Muscle layer of colon (tissue), 2 donors: ENCODE data around the gene CCND1.

ENCODE experiments used
- H3K27ac ChIP-seq: one replicate; pipeline ENCODE4 v1.7.0; 2013; ENCODE audit warnings: low read depth, mild to moderate bottlenecking, low read length, moderate library complexity
- H3K27me3 ChIP-seq, 2 donors: one replicate each; pipeline ENCODE4 v1.7.0; 2013; ENCODE audit warnings: low read length in 2 of 2, mild to moderate bottlenecking in 2 of 2; ENCODE audit not compliant: insufficient read depth in 2 of 2, control insufficient read depth in 1 of 2
- H3K36me3 ChIP-seq: one replicate; pipeline ENCODE4 v1.7.0; 2013; ENCODE audit warnings: mild to moderate bottlenecking, low read length; ENCODE audit not compliant: insufficient read depth
- H3K4me1 ChIP-seq: one replicate; pipeline ENCODE4 v1.7.0; 2013; ENCODE audit warnings: mild to moderate bottlenecking, low read length; ENCODE audit not compliant: insufficient read depth
- H3K4me3 ChIP-seq, 2 donors: one replicate each; pipeline ENCODE4 v1.7.0; 2013; ENCODE audit warnings: low read length in 2 of 2, low read depth in 1 of 2, mild to moderate bottlenecking in 1 of 2, moderate library complexity in 1 of 2
- H3K9ac ChIP-seq: one replicate; pipeline ENCODE4 v1.7.0; 2013; ENCODE audit warnings: low read length
- H3K9me3 ChIP-seq: one replicate; pipeline ENCODE4 v1.7.0; 2013; ENCODE audit warnings: mild to moderate bottlenecking, low read length
- donor health status: abdominal sarcoma.
- donor health status: Adenocarcinoma of cecum.

The CCND1 gene

GRCh38 chr11:69636512-69637197, 4.3 kb upstream of the CCND1 start:
- H3K36me3 ChIP-seq: no peaks in the 10 kb centered on the region
- peaks cover 39 to 80% of the 10 kb centered on the region in 2 donors for H3K27me3 ChIP-seq
- no peak overlapping the region for H3K9ac ChIP-seq
- H3K4me3 ChIP-seq: peak overlapping the region; percentile 31 to 48
- H3K9me3 ChIP-seq: no peaks in the 10 kb centered on the region
- H3K27ac ChIP-seq: no peak overlapping the region
- H3K4me1 ChIP-seq: peaks cover 25% of the 10 kb centered on the region

GRCh38 chr11:69637198-69637940, 3.6 kb upstream of the CCND1 start:
- no peaks in the 10 kb centered on the region for H3K9me3 ChIP-seq
- no peak overlapping the region for H3K9ac ChIP-seq
- H3K36me3 ChIP-seq: no peaks in the 10 kb centered on the region
- peaks cover 39 to 87% of the 10 kb centered on the region in 2 donors for H3K27me3 ChIP-seq
- H3K4me1 ChIP-seq: peaks cover 25% of the 10 kb centered on the region
- H3K4me3 ChIP-seq: peak overlapping the region; percentile 3 to 48
- no peak overlapping the region for H3K27ac ChIP-seq

GRCh38 chr11:69637941-69638871, 2.8 kb upstream of the CCND1 start:
- H3K9ac ChIP-seq: no peak overlapping the region
- no peaks in the 10 kb centered on the region for H3K36me3 ChIP-seq
- no peak overlapping the region for H3K27ac ChIP-seq
- peaks cover 25% of the 10 kb centered on the region for H3K4me1 ChIP-seq
- no peaks in the 10 kb centered on the region for H3K9me3 ChIP-seq
- peak overlapping the region; percentile 3 to 28 for H3K4me3 ChIP-seq
- peaks cover 39 to 92% of the 10 kb centered on the region in 2 donors for H3K27me3 ChIP-seq

- Histone ChIP-seq H3K9ac (no peak overlapping the region), H3K36me3 (no peaks in the 10 kb centered on the region), H3K27ac (no peak overlapping the region), H3K4me1 (peaks cover 32% of the 10 kb centered on the region), H3K9me3 (no peaks in the 10 kb centered on the region), H3K4me3 (peak overlapping the region; percentile 21 to 28), H3K27me3 (peaks cover 39 to 90% of the 10 kb centered on the region in 2 donors)
Measured at GRCh38 chr11:69638941-69639681, 1.8 kb upstream of the CCND1 start.

- Histone ChIP-seq H3K27me3 (peaks cover 39 to 85% of the 10 kb centered on the region in 2 donors), H3K4me3 (peak overlapping the region in 1 of 2 donors; percentile 35), H3K36me3 (no peaks in the 10 kb centered on the region), H3K4me1 (peaks cover 36% of the 10 kb centered on the region), H3K27ac (peak overlapping the region; percentile 23), H3K9me3 (no peaks in the 10 kb centered on the region), H3K9ac (no peak overlapping the region)
Measured at GRCh38 chr11:69639831-69640230, 1.1 kb upstream of the CCND1 start.

GRCh38 chr11:69640260-69640994, 529 bp upstream of the CCND1 start:
- Histone ChIP-seq H3K9ac (no peak overlapping the region), H3K4me3 (peak overlapping the region; percentile 32 to 35), H3K27me3 (peaks cover 38 to 88% of the 10 kb centered on the region in 2 donors), H3K36me3 (no peaks in the 10 kb centered on the region), H3K4me1 (peaks cover 42% of the 10 kb centered on the region), H3K9me3 (no peaks in the 10 kb centered on the region), H3K27ac (peak overlapping the region; percentile 23)

- H3K9ac ChIP-seq: no peak overlapping the region
- H3K27ac ChIP-seq: peak overlapping the region; percentile 58
- H3K4me1 ChIP-seq: peaks cover 33% of the 10 kb centered on the region
- H3K27me3 ChIP-seq: peaks cover 27 to 74% of the 10 kb centered on the region in 2 donors
- H3K9me3 ChIP-seq: no peaks in the 10 kb centered on the region
- peak overlapping the region; percentile 66 to 80 for H3K4me3 ChIP-seq
- H3K36me3 ChIP-seq: no peaks in the 10 kb centered on the region
Measured at GRCh38 chr11:69641681-69642548, 959 bp downstream of the CCND1 start.

GRCh38 chr11:69642549-69642912, 1.6 kb downstream of the CCND1 start:
- Histone ChIP-seq H3K4me3 (peak overlapping the region; percentile 32 to 80), H3K9ac (no peak overlapping the region), H3K4me1 (peaks cover 33% of the 10 kb centered on the region), H3K27me3 (peaks cover 22 to 68% of the 10 kb centered on the region in 2 donors), H3K9me3 (no peaks in the 10 kb centered on the region), H3K36me3 (no peaks in the 10 kb centered on the region), H3K27ac (peak overlapping the region; percentile 58)

- H3K36me3 ChIP-seq: no peaks in the 10 kb centered on the region
- peaks cover 17 to 62% of the 10 kb centered on the region in 2 donors for H3K27me3 ChIP-seq
- no peaks in the 10 kb centered on the region for H3K9me3 ChIP-seq
- no peak overlapping the region for H3K9ac ChIP-seq
- H3K27ac ChIP-seq: peak overlapping the region; percentile 52
- peak overlapping the region; percentile 32 to 80 for H3K4me3 ChIP-seq
- peaks cover 32% of the 10 kb centered on the region for H3K4me1 ChIP-seq
Measured at GRCh38 chr11:69642913-69643632, 2.1 kb downstream of the CCND1 start.
